HepG2 (cell line): Measurements from ENCODE around the gene TMEM260. TPM values are rescaled to one million over a fixed set of nuclear protein-coding genes. Genes with fewer than 3 reads are reported as not detected.

ENCODE experiments used
- ATAC-seq: fragments of 200-7000 bp; cut with Tn5 transposase; 3 replicates; pipeline ENCODE4 v1.9.1; 2020; ENCODE audit warnings: mild to moderate bottlenecking, moderate library complexity
- BruUV-seq: library from RNA; stranded (reverse); fragments of 400-500 nt; replicated peaks from 2 replicates; lab custom pipeline; 2021; lab: Mats Ljungman, UMichigan
- CTCF ChIA-PET: fragments of 300-600 bp; formaldehyde crosslinking; extraction: SDS; loops from one replicate; lab custom pipeline; 2021; ENCODE audit warnings: low total read pairs, inconsistent platforms, low intra/inter-chr PET ratio; lab: Yijun Ruan, JAX
- POLR2A ChIA-PET: fragments of 350-600 bp; sonication (Branson Sonifier 250); formaldehyde crosslinking; loops from one replicate; lab custom pipeline; 2020; ENCODE audit warnings: antibody characterized with exemption, inconsistent platforms; lab: Yijun Ruan, JAX
- DNase-seq: peaks from one replicate; pipeline ENCODE4 v3.0.0-alpha.2; 2015; ENCODE audit warnings: low spot score
- FAIRE-seq: peaks from 3 replicates; lab custom pipeline; 2011; peaks lifted over from hg19 to GRCh38; lab: Jason Lieb, UNC
- H2AFZ ChIP-seq: one replicate; pipeline ENCODE4 v1.6.1; 2011; ENCODE audit warnings: low read length, inconsistent platforms
- H3K27ac ChIP-seq: fragments of 300-600 bp; 3 replicates; pipeline ENCODE4 v1.8.0; 2011; ENCODE audit warnings: mixed run types, mild to moderate bottlenecking, mixed read lengths, low read length, inconsistent platforms; ENCODE audit not compliant: insufficient read depth; ENCODE audit errors: extremely low read length
- H3K27me3 ChIP-seq, 2 experiments: fragments of 200-600 bp in 1 of 2; 2 replicates in 1 of 2; 3 replicates in 1 of 2; pipeline versions ENCODE4 v1.6.0 to v1.8.0; 2011; ENCODE audit warnings: low read length in 2 of 2, mild to moderate bottlenecking in 2 of 2, moderate library complexity in 2 of 2, inconsistent platforms in 1 of 2; ENCODE audit not compliant: insufficient read depth in 2 of 2, control insufficient read depth in 1 of 2
- H3K36me3 ChIP-seq, 2 experiments: fragments of 200-600 bp in 1 of 2; replicated peaks in 1 of 2; 2 replicates in 1 of 2; 3 replicates in 1 of 2; pipeline versions ENCODE4 v1.5.1 to v1.8.0; 2011; ENCODE audit warnings: low read length in 2 of 2, inconsistent platforms in 1 of 2; ENCODE audit not compliant: insufficient read depth in 2 of 2, control insufficient read depth in 1 of 2
- H3K4me1 ChIP-seq: 2 replicates; pipeline ENCODE4 v1.5.1; 2012; ENCODE audit warnings: low read length, inconsistent platforms; ENCODE audit not compliant: insufficient read depth
- H3K4me2 ChIP-seq: 2 replicates; pipeline ENCODE4 v1.6.0; 2011; ENCODE audit warnings: low read depth, low read length, inconsistent platforms
- H3K4me3 ChIP-seq, 3 experiments: fragments of 200-600 bp in 1 of 3; sonication (generic), shearing (Covaris generic) in 1 of 3; replicated peaks in 1 of 3; 2 replicates each; pipeline ENCODE4 v1.5.1; 2011 to 2016; ENCODE audit warnings: low read length in 3 of 3, inconsistent platforms in 2 of 3, low read depth in 2 of 3, mild to moderate bottlenecking in 2 of 3, control low read depth in 1 of 3, mixed read lengths in 1 of 3; ENCODE audit not compliant: insufficient read depth in 1 of 3
- H3K79me2 ChIP-seq: one replicate; pipeline ENCODE4 v1.6.1; 2011; ENCODE audit warnings: low read length, inconsistent platforms; ENCODE audit not compliant: insufficient read depth
- H3K9ac ChIP-seq: 2 replicates; pipeline ENCODE4 v1.6.0; 2011; ENCODE audit warnings: mild to moderate bottlenecking, low read depth, low read length, inconsistent platforms; ENCODE audit not compliant: insufficient read depth
- H3K9me3 ChIP-seq: 2 replicates; pipeline ENCODE4 v1.5.1; 2012; ENCODE audit warnings: mild to moderate bottlenecking, low read length
- H4K20me1 ChIP-seq: 2 replicates; pipeline ENCODE4 v1.6.0; 2011; ENCODE audit warnings: inconsistent platforms, mild to moderate bottlenecking, low read length, moderate library complexity; ENCODE audit not compliant: insufficient read depth
- CBX2 ChIP-seq, 2 experiments: fragments of 200-600 bp in 1 of 2; sonication (generic); formaldehyde crosslinking in 1 of 2; IDR thresholded peaks; 2 replicates each; pipeline versions ENCODE4 v1.7.0 to v1.8.1; 2018 to 2022; ENCODE audit warnings: low read depth in 2 of 2, low read length in 1 of 2, mild to moderate bottlenecking in 1 of 2, missing genetic modification reagents in 1 of 2
- HNRNPLL ChIP-seq: fragments of 200-400 bp; formaldehyde crosslinking; IDR thresholded peaks from 2 replicates; pipeline ENCODE4 v1.6.1; 2017; ENCODE audit warnings: mild to moderate bottlenecking, low read depth, low read length; ENCODE audit not compliant: poor library complexity, severe bottlenecking
- KDM3A ChIP-seq: IDR thresholded peaks from 2 replicates; pipeline ENCODE4 v1.6.1; 2018; ENCODE audit warnings: low read depth, missing compliant biosample characterization
- PPARG ChIP-seq: conservative IDR thresholded peaks from 2 replicates; pipeline ENCODE4 v1.6.1; 2016; ENCODE audit warnings: missing biosample characterization, missing genetic modification reagents
- ZNF343 ChIP-seq: sonication (generic); formaldehyde crosslinking; IDR thresholded peaks from 2 replicates; pipeline ENCODE4 v1.4.0; 2020; ENCODE audit warnings: mild to moderate bottlenecking, missing genetic modification reagents
- in situ Hi-C: cut with HindIII; loops from 2 replicates; pipeline ENCODE4 v1.10.0; 2017; ENCODE audit warnings: low pct_unique_long_range_greater_than_20kb; ENCODE audit not compliant: extremely low pct_ligation_motif_present
- intact Hi-C: fragments of 100-400 bp; cut with micrococcal nuclease; formaldehyde crosslinking; loops from one replicate; pipeline ENCODE4 v1.10.0; 2022; ENCODE audit not compliant: unreplicated experiment
- polyA plus RNA-seq, 8 experiments: library from polyadenylated mRNA; depleted of rRNA in 3 of 8; stranded (reverse) in 7 of 8; unstranded in 1 of 8; fragments of >200 nt; fragmentation: Illumina TruSeq in 4 of 8; extraction: Trizol in 4 of 8; gene quantifications; 2 replicates each; pipeline versions ENCODE4 v1.2.1 to v1.2.3, GENCODE V29; 2011 to 2016; ENCODE audit warnings: low read depth in 4 of 8, missing spikeins in 1 of 8, mixed read lengths in 1 of 8; ENCODE audit not compliant: insufficient read depth in 1 of 8
- total RNA-seq, 5 experiments: library from RNA; depleted of rRNA; stranded (reverse); fragments of >200 nt; fragmentation: Illumina TruSeq; extraction: Trizol; gene quantifications; 2 replicates each; pipeline ENCODE4 v1.2.3, GENCODE V29; 2016; ENCODE audit warnings: low read depth in 1 of 5
- TF ChIP-seq, protein P1 (sequence below): sonication (generic); formaldehyde crosslinking; IDR thresholded peaks from 2 replicates; pipeline ENCODE4 v1.4.0; 2020; ENCODE audit warnings: missing genetic modification reagents
- TF ChIP-seq, protein P2 (sequence below): sonication (generic); formaldehyde crosslinking; IDR thresholded peaks from 2 replicates; pipeline ENCODE4 v1.8.0; 2022; ENCODE audit warnings: mild to moderate bottlenecking, missing genetic modification reagents
- TF ChIP-seq, protein P3 (sequence below): sonication (generic); formaldehyde crosslinking; IDR thresholded peaks from 2 replicates; pipeline ENCODE4 v1.4.0; 2020; ENCODE audit warnings: mild to moderate bottlenecking, missing genetic modification reagents
- TF ChIP-seq, protein P4 (sequence below): sonication (generic); formaldehyde crosslinking; IDR thresholded peaks from 2 replicates; pipeline ENCODE4 v1.4.0; 2020; ENCODE audit warnings: missing genetic modification reagents, low read depth, mild to moderate bottlenecking, borderline replicate concordance
- TF ChIP-seq, protein P5 (sequence below): sonication (generic); formaldehyde crosslinking; IDR thresholded peaks from 2 replicates; pipeline ENCODE4 v1.8.1; 2023; ENCODE audit warnings: mild to moderate bottlenecking, missing genetic modification reagents

Gene TMEM260
- total and polyA plus RNA-seq, 2 of the 13 experiments (the other 11 are each of a cell fraction or from before 2014, with no cell fraction given) = 7.7 to 9.3 TPM

DNA sequence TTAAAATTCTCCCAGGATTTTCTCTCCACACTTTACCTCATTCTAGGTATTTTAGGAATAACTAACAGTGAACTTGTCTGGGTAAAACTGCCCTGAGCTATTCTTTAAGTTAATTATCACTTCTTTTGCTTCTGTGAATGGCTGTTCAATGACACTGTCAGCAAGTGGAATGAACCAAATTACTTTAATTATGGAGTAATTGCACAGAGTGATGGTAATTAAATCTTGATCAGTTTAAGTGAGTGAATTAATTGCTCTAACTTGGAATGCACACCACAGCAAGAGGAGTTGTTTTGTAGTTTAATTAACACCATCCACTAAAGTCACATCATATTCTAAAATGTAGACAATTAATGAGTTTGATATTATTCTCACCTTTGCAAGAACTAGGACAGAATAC lies 36.2 kb upstream of the TMEM260 start:
- in situ Hi-C loops = no loop called here

More for the DNA sequence above, 36.2 kb upstream of the TMEM260 start:
- no peak for TF ChIP-seq CBX2 (IDR thresholded peaks at IDR 0.05; ENCODE audit: low read depth, low read length)
- TF ChIP-seq CBX2 (CRISPR knock-in tag; IDR thresholded peaks at IDR 0.05; ENCODE audit: low read depth) = no peak
- TF ChIP-seq, protein P1, sequence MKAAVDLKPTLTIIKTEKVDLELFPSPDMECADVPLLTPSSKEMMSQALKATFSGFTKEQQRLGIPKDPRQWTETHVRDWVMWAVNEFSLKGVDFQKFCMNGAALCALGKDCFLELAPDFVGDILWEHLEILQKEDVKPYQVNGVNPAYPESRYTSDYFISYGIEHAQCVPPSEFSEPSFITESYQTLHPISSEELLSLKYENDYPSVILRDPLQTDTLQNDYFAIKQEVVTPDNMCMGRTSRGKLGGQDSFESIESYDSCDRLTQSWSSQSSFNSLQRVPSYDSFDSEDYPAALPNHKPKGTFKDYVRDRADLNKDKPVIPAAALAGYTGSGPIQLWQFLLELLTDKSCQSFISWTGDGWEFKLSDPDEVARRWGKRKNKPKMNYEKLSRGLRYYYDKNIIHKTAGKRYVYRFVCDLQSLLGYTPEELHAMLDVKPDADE (CRISPR knock-in tag) = no peak
- TF ChIP-seq, protein P2, sequence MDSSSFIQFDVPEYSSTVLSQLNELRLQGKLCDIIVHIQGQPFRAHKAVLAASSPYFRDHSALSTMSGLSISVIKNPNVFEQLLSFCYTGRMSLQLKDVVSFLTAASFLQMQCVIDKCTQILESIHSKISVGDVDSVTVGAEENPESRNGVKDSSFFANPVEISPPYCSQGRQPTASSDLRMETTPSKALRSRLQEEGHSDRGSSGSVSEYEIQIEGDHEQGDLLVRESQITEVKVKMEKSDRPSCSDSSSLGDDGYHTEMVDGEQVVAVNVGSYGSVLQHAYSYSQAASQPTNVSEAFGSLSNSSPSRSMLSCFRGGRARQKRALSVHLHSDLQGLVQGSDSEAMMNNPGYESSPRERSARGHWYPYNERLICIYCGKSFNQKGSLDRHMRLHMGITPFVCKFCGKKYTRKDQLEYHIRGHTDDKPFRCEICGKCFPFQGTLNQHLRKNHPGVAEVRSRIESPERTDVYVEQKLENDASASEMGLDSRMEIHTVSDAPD (CRISPR knock-in tag) = no peak
- TF ChIP-seq KDM3A (CRISPR knock-in tag) = no peak
- TF ChIP-seq HNRNPLL = no peak
- TF ChIP-seq, protein P3, sequence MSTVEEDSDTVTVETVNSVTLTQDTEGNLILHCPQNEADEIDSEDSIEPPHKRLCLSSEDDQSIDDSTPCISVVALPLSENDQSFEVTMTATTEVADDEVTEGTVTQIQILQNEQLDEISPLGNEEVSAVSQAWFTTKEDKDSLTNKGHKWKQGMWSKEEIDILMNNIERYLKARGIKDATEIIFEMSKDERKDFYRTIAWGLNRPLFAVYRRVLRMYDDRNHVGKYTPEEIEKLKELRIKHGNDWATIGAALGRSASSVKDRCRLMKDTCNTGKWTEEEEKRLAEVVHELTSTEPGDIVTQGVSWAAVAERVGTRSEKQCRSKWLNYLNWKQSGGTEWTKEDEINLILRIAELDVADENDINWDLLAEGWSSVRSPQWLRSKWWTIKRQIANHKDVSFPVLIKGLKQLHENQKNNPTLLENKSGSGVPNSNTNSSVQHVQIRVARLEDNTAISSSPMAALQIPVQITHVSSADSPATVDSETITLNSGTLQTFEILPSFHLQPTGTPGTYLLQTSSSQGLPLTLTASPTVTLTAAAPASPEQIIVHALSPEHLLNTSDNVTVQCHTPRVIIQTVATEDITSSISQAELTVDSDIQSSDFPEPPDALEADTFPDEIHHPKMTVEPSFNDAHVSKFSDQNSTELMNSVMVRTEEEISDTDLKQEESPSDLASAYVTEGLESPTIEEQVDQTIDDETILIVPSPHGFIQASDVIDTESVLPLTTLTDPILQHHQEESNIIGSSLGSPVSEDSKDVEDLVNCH = no peak
- TF ChIP-seq ZNF343 (CRISPR knock-in tag) = no peak
- TF ChIP-seq, protein P4, sequence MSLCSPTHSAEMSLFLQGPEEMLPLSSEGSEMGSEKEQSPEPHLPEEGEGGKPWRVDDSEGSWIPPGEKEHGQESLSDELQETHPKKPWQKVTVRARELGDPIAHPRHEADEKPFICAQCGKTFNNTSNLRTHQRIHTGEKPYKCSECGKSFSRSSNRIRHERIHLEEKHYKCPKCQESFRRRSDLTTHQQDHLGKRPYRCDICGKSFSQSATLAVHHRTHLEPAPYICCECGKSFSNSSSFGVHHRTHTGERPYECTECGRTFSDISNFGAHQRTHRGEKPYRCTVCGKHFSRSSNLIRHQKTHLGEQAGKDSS (CRISPR knock-in tag) = no peak
- TF ChIP-seq, protein P5, sequence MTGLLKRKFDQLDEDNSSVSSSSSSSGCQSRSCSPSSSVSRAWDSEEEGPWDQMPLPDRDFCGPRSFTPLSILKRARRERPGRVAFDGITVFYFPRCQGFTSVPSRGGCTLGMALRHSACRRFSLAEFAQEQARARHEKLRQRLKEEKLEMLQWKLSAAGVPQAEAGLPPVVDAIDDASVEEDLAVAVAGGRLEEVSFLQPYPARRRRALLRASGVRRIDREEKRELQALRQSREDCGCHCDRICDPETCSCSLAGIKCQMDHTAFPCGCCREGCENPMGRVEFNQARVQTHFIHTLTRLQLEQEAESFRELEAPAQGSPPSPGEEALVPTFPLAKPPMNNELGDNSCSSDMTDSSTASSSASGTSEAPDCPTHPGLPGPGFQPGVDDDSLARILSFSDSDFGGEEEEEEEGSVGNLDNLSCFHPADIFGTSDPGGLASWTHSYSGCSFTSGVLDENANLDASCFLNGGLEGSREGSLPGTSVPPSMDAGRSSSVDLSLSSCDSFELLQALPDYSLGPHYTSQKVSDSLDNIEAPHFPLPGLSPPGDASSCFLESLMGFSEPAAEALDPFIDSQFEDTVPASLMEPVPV (CRISPR knock-in tag) = no peak
- no peak for TF ChIP-seq PPARG (CRISPR knock-in tag)
- Histone ChIP-seq H3K36me3 (no peaks in the 10 kb centered on the region), H3K9me3 (peaks cover 6% of the 10 kb centered on the region; the same call in 1 of the 2 replicates), H4K20me1 (no peaks in the 10 kb centered on the region), H3K4me3 (no peak overlapping the region), H3K4me1 (peaks cover 9% of the 10 kb centered on the region; the same call in 1 of the 2 replicates), H2AFZ (no peak overlapping the region), H3K9ac (no peak overlapping the region), H3K27me3 (peaks cover 0 to 14% of the 10 kb centered on the region in 2 experiments; a peak in 3 of 5 replicates), H3K4me2 (no peak overlapping the region), H3K27ac (no peak overlapping the region), H3K79me2 (no peaks in the 10 kb centered on the region)
- POLR2A ChIA-PET = no interaction called here
- CTCF ChIA-PET = no interaction called here
- DNase-seq = no peak
- no TSS peak for BruUV-seq
- intact Hi-C loops = no loop called here
- ATAC-seq = no peak
- FAIRE-seq = no peak
